ENCODE results near the gene SPG7. TPM values are rescaled to one million over a fixed set of nuclear protein-coding genes. Genes with fewer than 3 reads are reported as not detected.

Gene SPG7
- total RNA-seq, 1 donor from 2014 or later: 73.2 TPM

DNA sequence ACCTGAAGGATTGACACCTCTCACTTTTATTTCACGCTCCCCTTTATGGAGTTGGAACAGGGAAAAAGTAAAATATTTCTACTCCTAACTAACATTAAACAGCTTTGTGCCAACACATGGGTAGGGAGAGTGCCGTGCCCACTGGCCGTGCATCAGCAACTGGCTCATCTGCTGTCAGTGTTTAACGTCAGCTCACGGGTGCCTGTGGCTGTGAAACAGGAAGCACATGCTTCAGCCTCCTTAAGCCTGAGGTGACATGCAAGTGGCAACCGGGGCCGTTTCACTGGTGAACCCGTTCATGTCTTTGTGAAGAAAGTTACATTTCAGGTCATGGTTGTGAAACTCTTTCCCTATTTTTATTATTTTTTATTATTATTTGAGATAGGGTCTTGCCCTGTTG, 3.2 kb downstream of the SPG7 start:
- H3K4me3 ChIP-seq (ENCODE audit: low read depth, low read length): no peak overlapping the region
- DNase-seq (ENCODE audit: low read depth): no peak
- no peaks in the 10 kb centered on the region for H3K27me3 ChIP-seq (ENCODE audit: control insufficient read depth, insufficient read depth, low read length)
- TF ChIP-seq, protein P1, sequence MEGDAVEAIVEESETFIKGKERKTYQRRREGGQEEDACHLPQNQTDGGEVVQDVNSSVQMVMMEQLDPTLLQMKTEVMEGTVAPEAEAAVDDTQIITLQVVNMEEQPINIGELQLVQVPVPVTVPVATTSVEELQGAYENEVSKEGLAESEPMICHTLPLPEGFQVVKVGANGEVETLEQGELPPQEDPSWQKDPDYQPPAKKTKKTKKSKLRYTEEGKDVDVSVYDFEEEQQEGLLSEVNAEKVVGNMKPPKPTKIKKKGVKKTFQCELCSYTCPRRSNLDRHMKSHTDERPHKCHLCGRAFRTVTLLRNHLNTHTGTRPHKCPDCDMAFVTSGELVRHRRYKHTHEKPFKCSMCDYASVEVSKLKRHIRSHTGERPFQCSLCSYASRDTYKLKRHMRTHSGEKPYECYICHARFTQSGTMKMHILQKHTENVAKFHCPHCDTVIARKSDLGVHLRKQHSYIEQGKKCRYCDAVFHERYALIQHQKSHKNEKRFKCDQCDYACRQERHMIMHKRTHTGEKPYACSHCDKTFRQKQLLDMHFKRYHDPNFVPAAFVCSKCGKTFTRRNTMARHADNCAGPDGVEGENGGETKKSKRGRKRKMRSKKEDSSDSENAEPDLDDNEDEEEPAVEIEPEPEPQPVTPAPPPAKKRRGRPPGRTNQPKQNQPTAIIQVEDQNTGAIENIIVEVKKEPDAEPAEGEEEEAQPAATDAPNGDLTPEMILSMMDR (IDR thresholded peaks at IDR 0.05; ENCODE audit: insufficient read depth, low read length, severe bottlenecking): no peak
- H3K36me3 ChIP-seq (ENCODE audit: control insufficient read depth, insufficient read depth, low read length): peaks cover 14% of the 10 kb centered on the region
- FAIRE-seq: no peak

DNA sequence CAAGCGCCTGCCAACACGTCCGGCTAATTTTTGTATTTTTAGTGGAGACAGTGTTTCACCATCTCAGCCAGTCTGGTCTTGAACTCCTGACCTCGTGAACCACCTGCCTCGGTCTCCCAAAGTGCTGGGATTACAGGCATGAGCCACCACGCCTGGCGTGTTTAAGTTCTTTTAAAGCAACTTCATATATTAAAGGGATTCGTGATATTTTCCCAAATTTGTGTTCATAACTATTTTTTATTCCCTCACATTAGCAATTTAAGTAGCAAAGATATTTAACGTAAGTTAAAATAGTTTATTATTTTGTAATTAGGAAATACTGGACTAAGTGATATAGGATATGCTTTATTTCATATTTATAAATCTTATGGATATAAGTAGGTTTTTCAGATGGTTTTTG, 4.2 kb downstream of the SPG7 start:
- Histone ChIP-seq H3K36me3 (ENCODE audit: control insufficient read depth, insufficient read depth, low read length) (peaks cover 16% of the 10 kb centered on the region), H3K4me3 (ENCODE audit: low read depth, low read length) (no peak overlapping the region), H3K27me3 (ENCODE audit: control insufficient read depth, insufficient read depth, low read length) (no peaks in the 10 kb centered on the region)
- FAIRE-seq: no peak
- TF ChIP-seq, protein P1 (IDR thresholded peaks at IDR 0.05; ENCODE audit: insufficient read depth, low read length, severe bottlenecking): no peak
- DNase-seq (ENCODE audit: low read depth): no peak

DNA sequence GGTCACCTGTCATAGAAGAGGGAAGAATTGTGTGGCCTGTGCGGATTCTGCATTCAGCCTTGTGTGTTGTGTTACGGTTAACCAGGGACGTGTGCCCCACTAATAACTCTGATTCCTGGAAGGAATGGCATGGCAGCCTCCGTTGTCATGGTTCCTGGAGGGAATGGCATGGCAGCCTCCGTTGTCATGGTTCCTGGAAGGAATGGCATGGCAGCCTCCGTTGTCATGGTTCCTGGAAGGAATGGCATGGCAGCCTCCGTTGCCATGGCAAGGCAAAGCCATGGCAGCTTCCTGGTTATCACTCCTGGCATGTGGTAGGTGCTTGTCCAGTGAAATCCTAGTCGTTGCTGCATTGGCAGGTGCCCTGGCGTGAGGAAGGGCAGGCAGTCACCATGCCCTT, 8.9 kb downstream of the SPG7 start:
- H3K36me3 ChIP-seq (ENCODE audit: control insufficient read depth, insufficient read depth, low read length): peaks cover 15% of the 10 kb centered on the region
- TF ChIP-seq, protein P1 (IDR thresholded peaks at IDR 0.05; ENCODE audit: insufficient read depth, low read length, severe bottlenecking): no peak
- no peak for FAIRE-seq

DNA sequence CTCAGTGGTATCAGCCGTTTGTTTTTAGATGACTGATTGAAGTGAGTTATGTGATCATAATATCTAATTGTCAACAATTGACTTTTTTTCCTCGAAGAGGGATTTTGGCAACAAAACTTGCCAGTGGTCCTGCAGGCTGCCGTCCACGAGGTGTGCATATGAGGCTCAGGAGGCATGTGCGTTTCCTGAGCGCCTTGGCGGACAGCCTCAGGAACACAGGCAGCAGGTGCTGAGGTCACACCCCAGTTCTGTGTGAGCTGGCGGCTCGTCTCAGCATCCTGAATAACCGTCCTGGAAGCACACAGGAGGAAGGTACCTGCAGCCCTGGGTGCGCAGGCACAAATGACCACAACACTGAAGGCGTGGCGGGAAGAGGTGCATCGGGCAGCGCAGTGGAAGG, 11.7 kb downstream of the SPG7 start:
- Histone ChIP-seq H3K4me3 (ENCODE audit: low read depth, low read length) (no peak overlapping the region), H3K36me3 (ENCODE audit: control insufficient read depth, insufficient read depth, low read length) (peaks cover 17% of the 10 kb centered on the region), H3K27me3 (ENCODE audit: control insufficient read depth, insufficient read depth, low read length) (no peaks in the 10 kb centered on the region)
- DNase-seq (ENCODE audit: low read depth) (no peak), FAIRE-seq (no peak)
- TF ChIP-seq, protein P1 (IDR thresholded peaks at IDR 0.05; ENCODE audit: insufficient read depth, low read length, severe bottlenecking): no peak

More for the DNA sequence above, 8.9 kb downstream of the SPG7 start:
- DNase-seq (ENCODE audit: low read depth): no peak
- no peaks in the 10 kb centered on the region for H3K27me3 ChIP-seq (ENCODE audit: control insufficient read depth, insufficient read depth, low read length)
- no peak overlapping the region for H3K4me3 ChIP-seq (ENCODE audit: low read depth, low read length)

DNA sequence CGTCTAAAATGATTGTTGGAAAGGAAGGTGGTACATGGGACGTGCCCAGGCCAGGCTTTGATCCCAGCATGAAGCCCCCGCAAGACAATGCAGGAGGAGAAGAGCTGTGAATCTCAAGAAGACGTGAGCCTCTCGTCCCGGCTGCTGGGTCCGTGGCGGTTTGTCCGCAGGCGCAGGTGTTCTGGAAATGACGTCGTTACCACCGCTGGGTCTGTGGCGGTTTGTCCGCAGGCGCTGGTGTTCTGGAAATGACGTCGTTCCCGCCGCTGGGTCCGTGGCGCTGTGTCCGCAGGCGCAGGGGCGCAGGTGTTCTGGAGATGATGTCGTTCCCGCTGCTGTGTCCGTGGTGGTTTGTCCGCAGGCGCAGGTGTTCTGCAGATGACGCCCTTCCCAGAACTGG, 14.1 kb downstream of the SPG7 start:
- TF ChIP-seq, protein P1 (IDR thresholded peaks at IDR 0.05; ENCODE audit: insufficient read depth, low read length, severe bottlenecking): no peak
- peaks cover 21% of the 10 kb centered on the region for H3K36me3 ChIP-seq (ENCODE audit: control insufficient read depth, insufficient read depth, low read length)
- H3K27me3 ChIP-seq (ENCODE audit: control insufficient read depth, insufficient read depth, low read length): no peaks in the 10 kb centered on the region
- DNase-seq (ENCODE audit: low read depth) (no peak), FAIRE-seq (no peak)
- H3K4me3 ChIP-seq (ENCODE audit: low read depth, low read length): no peak overlapping the region

DNA sequence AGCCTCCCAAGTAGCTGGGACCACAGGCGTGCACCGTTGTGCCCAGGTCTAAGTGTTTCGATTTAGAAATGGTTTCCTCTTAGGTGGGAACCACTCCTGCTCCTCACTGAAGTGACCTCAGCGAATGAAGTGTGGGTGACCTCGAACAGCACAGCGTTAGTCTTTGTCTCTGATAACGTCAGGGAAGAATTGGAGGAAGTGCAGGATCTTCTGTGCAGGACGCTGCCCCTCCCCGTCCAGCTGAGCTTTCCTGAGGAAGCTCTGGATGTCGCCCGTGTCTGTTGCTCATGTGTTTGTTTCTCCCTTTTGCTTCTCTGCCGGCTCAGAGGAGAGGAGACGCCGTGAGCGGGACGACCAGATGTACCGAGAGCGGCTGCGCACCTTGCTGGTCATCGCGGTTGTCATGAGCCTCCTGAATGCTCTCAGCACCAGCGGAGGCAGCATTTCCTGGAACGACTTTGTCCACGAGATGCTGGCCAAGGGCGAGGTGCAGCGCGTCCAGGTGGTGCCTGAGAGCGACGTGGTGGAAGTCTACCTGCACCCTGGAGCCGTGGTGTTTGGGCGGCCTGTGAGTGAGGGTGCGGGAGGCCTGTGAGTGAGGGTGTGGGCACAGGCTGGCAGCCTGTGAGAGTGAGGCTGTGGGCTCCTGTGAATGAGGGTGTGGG, 15.6 kb downstream of the SPG7 start:
- Histone ChIP-seq H3K4me3 (ENCODE audit: low read depth, low read length) (no peak overlapping the region), H3K36me3 (ENCODE audit: control insufficient read depth, insufficient read depth, low read length) (peaks cover 19% of the 10 kb centered on the region), H3K27me3 (ENCODE audit: control insufficient read depth, insufficient read depth, low read length) (no peaks in the 10 kb centered on the region)
- TF ChIP-seq, protein P1 (IDR thresholded peaks at IDR 0.05; ENCODE audit: insufficient read depth, low read length, severe bottlenecking): no peak
- FAIRE-seq (no peak), DNase-seq (ENCODE audit: low read depth) (no peak)

Data from bronchial epithelial cell (primary cell).